Activated B cell treated with CpG ODN at 0.5 μM for 24 hours (primary cell): Measurements from ENCODE around the gene ERGIC3. TPM values are rescaled to one million over a fixed set of nuclear protein-coding genes. Genes with fewer than 3 reads are reported as not detected.
"Not testable (repeated sequence)": the region's sequence is repeated elsewhere in the genome, so short reads cannot be mapped to it uniquely, and the experiment has no call there.

Experiments
- ATAC-seq: fragments of 200-7000 bp; cut with Tn5 transposase; one replicate; pipeline ENCODE4 v1.10.0; 2021; ENCODE audit warnings: low read depth, mild to moderate bottlenecking, moderate library complexity
- CTCF ChIA-PET: fragments of 350-600 bp; sonication (Branson Sonifier 250); formaldehyde crosslinking; loops from one replicate; lab custom pipeline; 2021; ENCODE audit warnings: antibody characterized with exemption; lab: Charles Lee
- POLR2A ChIA-PET: fragments of 350-600 bp; sonication (Branson Sonifier 250); formaldehyde crosslinking; loops from one replicate; lab custom pipeline; 2021; ENCODE audit warnings: antibody characterized with exemption; lab: Charles Lee
- DNase-seq: peaks from one replicate; pipeline ENCODE4 v3.0.0; 2022
- H3K27ac Mint-ChIP-seq: one replicate; pipeline ENCODE4 v1.8.0; 2020; ENCODE audit warnings: mixed read lengths
- H3K27me3 Mint-ChIP-seq: one replicate; pipeline ENCODE4 v1.8.0; 2021; ENCODE audit warnings: mixed read lengths
- H3K36me3 Mint-ChIP-seq: one replicate; pipeline ENCODE4 v1.8.0; 2021; ENCODE audit warnings: low read depth, mixed read lengths
- H3K4me1 Mint-ChIP-seq: one replicate; pipeline ENCODE4 v1.8.0; 2021; ENCODE audit warnings: mixed read lengths
- H3K4me3 Mint-ChIP-seq: one replicate; pipeline ENCODE4 v1.8.0; 2020; ENCODE audit warnings: mild to moderate bottlenecking, mixed read lengths
- H3K9me3 Mint-ChIP-seq: one replicate; pipeline ENCODE4 v1.8.0; 2020; ENCODE audit warnings: mixed read lengths
- intact Hi-C: fragments of 100-400 bp; cut with micrococcal nuclease; formaldehyde crosslinking; loops from one replicate; pipeline ENCODE4 v1.15.1; 2024
- total RNA-seq: library from RNA; stranded (reverse); gene quantifications from 2 replicates; pipeline ENCODE4 v1.2.3, GENCODE V29; 2022
- TF ChIP-seq, protein P1 (sequence below): fragments of 200-600 bp; IDR thresholded peaks from one replicate; pipeline ENCODE4 v1.8.0; 2022; ENCODE audit warnings: antibody characterized with exemption, mild to moderate bottlenecking

The ERGIC3 gene
- total RNA-seq, 1 donor from 2014 or later: 183 TPM

DNA sequence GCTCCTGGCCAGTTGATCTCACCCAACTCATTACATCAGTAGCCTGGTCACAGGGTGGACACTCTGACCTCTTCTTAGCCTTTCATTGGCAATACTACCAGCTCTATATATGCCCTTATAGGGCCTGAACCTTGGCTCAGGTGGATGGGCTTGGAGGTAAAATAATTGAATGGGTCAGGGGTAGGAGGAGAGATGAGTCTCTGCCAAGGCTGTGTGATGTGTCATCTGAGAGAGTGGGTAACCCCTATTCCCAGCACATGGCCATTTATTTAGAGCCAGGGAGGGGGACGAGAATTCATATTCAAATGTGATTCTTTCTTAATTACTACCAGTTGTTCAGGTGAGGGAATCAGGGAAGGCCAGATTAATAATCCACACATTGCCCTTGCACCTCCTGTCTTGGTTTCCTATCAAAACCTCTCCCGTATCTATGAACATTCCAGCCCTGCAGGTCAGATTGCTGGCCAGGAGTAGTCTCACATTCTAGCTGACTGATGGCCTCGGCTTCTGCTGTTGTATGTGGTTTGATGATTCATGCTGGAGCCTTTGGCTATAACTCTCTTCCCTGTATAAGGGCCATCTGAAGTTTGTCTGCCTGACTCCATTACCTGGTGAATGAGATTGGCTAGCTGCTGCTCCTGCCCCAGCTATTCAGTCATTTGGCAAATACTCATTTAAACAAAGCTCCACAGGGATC is 25.8 kb upstream of the ERGIC3 start:
- CTCF ChIA-PET: no interaction called here
- POLR2A ChIA-PET: no interaction called here
- H3K27me3 Mint-ChIP-seq: no peaks in the 10 kb centered on the region
- peaks cover 50% of the 10 kb centered on the region for H3K36me3 Mint-ChIP-seq
- no peak overlapping the region for H3K4me3 Mint-ChIP-seq
- ATAC-seq (no peak), DNase-seq (no peak)
- no peak overlapping the region for H3K27ac Mint-ChIP-seq
- intact Hi-C loops: no loop called here
- H3K9me3 Mint-ChIP-seq: no peaks in the 10 kb centered on the region
- H3K4me1 Mint-ChIP-seq: no peaks in the 10 kb centered on the region
- TF ChIP-seq, protein P1, sequence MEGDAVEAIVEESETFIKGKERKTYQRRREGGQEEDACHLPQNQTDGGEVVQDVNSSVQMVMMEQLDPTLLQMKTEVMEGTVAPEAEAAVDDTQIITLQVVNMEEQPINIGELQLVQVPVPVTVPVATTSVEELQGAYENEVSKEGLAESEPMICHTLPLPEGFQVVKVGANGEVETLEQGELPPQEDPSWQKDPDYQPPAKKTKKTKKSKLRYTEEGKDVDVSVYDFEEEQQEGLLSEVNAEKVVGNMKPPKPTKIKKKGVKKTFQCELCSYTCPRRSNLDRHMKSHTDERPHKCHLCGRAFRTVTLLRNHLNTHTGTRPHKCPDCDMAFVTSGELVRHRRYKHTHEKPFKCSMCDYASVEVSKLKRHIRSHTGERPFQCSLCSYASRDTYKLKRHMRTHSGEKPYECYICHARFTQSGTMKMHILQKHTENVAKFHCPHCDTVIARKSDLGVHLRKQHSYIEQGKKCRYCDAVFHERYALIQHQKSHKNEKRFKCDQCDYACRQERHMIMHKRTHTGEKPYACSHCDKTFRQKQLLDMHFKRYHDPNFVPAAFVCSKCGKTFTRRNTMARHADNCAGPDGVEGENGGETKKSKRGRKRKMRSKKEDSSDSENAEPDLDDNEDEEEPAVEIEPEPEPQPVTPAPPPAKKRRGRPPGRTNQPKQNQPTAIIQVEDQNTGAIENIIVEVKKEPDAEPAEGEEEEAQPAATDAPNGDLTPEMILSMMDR: no peak

GRCh38 chr20:35517125-35517524 is 24.8 kb upstream of the ERGIC3 start:
- DNase-seq (no peak), ATAC-seq (no peak)
- intact Hi-C loops: no loop called here
- H3K27me3 Mint-ChIP-seq: no peaks in the 10 kb centered on the region
- CTCF ChIA-PET: no interaction called here
- H3K4me1 Mint-ChIP-seq: no peaks in the 10 kb centered on the region
- no peaks in the 10 kb centered on the region for H3K9me3 Mint-ChIP-seq
- POLR2A ChIA-PET: no interaction called here
- peaks cover 40% of the 10 kb centered on the region for H3K36me3 Mint-ChIP-seq
- TF ChIP-seq, protein P1: no peak
- H3K27ac Mint-ChIP-seq: no peak overlapping the region
- no peak overlapping the region for H3K4me3 Mint-ChIP-seq

GRCh38 chr20:35517767-35518166 is 24.1 kb upstream of the ERGIC3 start:
- peaks cover 34% of the 10 kb centered on the region for H3K36me3 Mint-ChIP-seq
- H3K4me3 Mint-ChIP-seq, H3K27me3 Mint-ChIP-seq, DNase-seq, intact Hi-C loops, H3K27ac Mint-ChIP-seq, H3K9me3 Mint-ChIP-seq, ATAC-seq, POLR2A ChIA-PET, H3K4me1 Mint-ChIP-seq, CTCF ChIA-PET: not testable (repeated sequence)

DNA sequence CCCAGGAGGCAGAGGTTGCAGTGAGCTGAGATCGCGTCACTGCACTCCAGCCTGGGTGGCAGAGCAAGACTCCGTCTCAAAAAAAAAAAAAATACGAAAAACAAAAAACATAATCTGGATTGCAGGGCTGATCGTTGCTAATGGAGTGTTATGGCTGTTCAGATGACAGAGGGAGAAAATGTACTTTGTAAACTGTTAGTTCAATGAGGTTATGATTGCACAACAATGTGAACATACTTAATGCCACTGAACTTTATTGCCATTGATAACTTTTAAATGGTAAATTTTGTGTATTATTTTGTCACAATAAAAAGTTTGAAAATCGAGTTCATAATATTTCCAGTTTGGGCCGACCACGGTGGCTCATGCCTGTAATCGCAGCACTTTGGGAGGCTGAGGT is 22.9 kb upstream of the ERGIC3 start:
- Mint-ChIP-seq H3K9me3 (no peaks in the 10 kb centered on the region), H3K4me1 (no peaks in the 10 kb centered on the region), H3K27me3 (no peaks in the 10 kb centered on the region), H3K36me3 (peaks cover 25% of the 10 kb centered on the region), H3K4me3 (no peak overlapping the region), H3K27ac (no peak overlapping the region)
- ChIA-PET CTCF (no interaction called here), POLR2A (no interaction called here)
- DNase-seq: no peak
- intact Hi-C loops: no loop called here
- TF ChIP-seq, protein P1: no peak
- no peak for ATAC-seq

DNA sequence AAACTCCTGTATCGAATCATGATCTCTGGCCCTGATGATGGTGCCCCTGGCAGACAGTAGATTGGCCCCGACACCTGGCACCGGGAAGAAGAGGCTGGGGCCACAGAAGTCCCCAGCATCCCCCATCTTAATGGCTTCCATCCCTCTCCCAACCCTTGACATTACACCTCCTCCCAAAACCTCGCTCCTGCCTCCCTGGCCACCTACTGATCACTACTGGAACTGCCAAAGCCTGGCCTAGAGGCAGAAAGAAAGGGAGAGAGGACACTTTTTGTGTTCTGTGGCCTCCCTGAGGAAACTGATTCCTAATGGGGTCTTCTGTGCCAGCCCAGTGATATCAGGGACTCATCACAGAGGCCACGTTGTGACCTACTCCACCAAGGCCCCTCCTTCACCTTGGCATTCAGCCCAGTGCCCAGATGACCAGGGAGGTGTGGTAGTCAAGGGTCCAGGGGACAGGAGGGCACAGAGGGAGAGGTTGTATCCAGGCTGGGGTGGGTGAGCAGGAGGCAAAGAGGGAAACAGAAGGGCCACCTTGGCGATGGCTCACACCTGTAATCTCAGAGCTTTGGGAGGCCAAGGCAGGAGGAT is 18.5 kb upstream of the ERGIC3 start:
- Mint-ChIP-seq H3K9me3 (no peaks in the 10 kb centered on the region), H3K4me1 (no peaks in the 10 kb centered on the region), H3K4me3 (no peak overlapping the region), H3K27ac (no peak overlapping the region), H3K36me3 (no peaks in the 10 kb centered on the region), H3K27me3 (no peaks in the 10 kb centered on the region)
- ChIA-PET POLR2A (no interaction called here), CTCF (no interaction called here)
- TF ChIP-seq, protein P1: no peak
- no peak for DNase-seq
- intact Hi-C loops: loop anchor here (1.0 to 2.0 kb wide), 3 partner anchors 17 to 60 kb away; no protein-coding TSS in a partner anchor
- peak; percentile 61 for ATAC-seq
